DOHH2 (cell line): ENCODE measurements around the gene DCTPP1.

ENCODE experiments used
- H3F3A ChIP-seq: fragments of 200-600 bp; sonication (generic), shearing (Covaris generic); 2 replicates; pipeline ENCODE4 v1.6.0; 2016; ENCODE audit warnings: antibody characterized with exemption, mild to moderate bottlenecking; ENCODE audit not compliant: control insufficient read depth, insufficient read depth
- H3K27ac ChIP-seq: fragments of 200-600 bp; sonication (generic); 2 replicates; pipeline ENCODE4 v1.5.1; 2014; ENCODE audit warnings: low read depth, mild to moderate bottlenecking, low read length, moderate library complexity
- H3K27me3 ChIP-seq: fragments of 200-600 bp; sonication (generic); 2 replicates; pipeline ENCODE4 v1.6.1; 2014; ENCODE audit warnings: mild to moderate bottlenecking, low read length, mixed read lengths; ENCODE audit not compliant: control insufficient read depth
- H3K36me3 ChIP-seq: fragments of 200-600 bp; sonication (generic); 2 replicates; pipeline ENCODE4 v1.6.1; 2014; ENCODE audit warnings: mild to moderate bottlenecking, low read length, moderate library complexity, mixed read lengths; ENCODE audit not compliant: control insufficient read depth
- H3K4me1 ChIP-seq: fragments of 200-600 bp; sonication (generic); 2 replicates; pipeline ENCODE4 v1.6.1; 2014; ENCODE audit warnings: mild to moderate bottlenecking, low read length, mixed read lengths; ENCODE audit not compliant: control insufficient read depth
- H3K4me2 ChIP-seq: fragments of 200-600 bp; sonication (generic); 2 replicates; pipeline ENCODE4 v1.6.0; 2014; ENCODE audit warnings: mild to moderate bottlenecking, low read length, moderate library complexity
- H3K4me3 ChIP-seq: fragments of 200-600 bp; sonication (generic); 2 replicates; pipeline ENCODE4 v1.5.1; 2014; ENCODE audit warnings: mild to moderate bottlenecking, low read length, mixed read lengths
- H3K79me2 ChIP-seq: fragments of 200-600 bp; sonication (generic); 2 replicates; pipeline ENCODE4 v1.6.1; 2014; ENCODE audit warnings: mild to moderate bottlenecking, low read length, mixed read lengths; ENCODE audit not compliant: control insufficient read depth
- H3K9me2 ChIP-seq: fragments of 200-600 bp; sonication (generic); replicated peaks from 2 replicates; pipeline ENCODE4 v1.6.1; 2014; ENCODE audit warnings: mild to moderate bottlenecking, low read length, mixed read lengths; ENCODE audit not compliant: control insufficient read depth
- H3K9me3 ChIP-seq: fragments of 200-600 bp; sonication (generic); 2 replicates; pipeline ENCODE4 v1.6.1; 2014; ENCODE audit warnings: antibody characterized with exemption, low read length, mixed read lengths; ENCODE audit not compliant: control insufficient read depth, insufficient read depth
- H4K20me1 ChIP-seq: fragments of 200-600 bp; sonication (generic); 2 replicates; pipeline ENCODE4 v1.6.0; 2014; ENCODE audit warnings: low read depth, mild to moderate bottlenecking, antibody characterized with exemption, low read length, moderate library complexity; ENCODE audit not compliant: control insufficient read depth, insufficient read depth
- EZH2phosphoT487 ChIP-seq: fragments of 200-600 bp; sonication (generic); IDR thresholded peaks from 2 replicates; pipeline ENCODE4 v1.6.1; 2017; ENCODE audit warnings: borderline replicate concordance, mild to moderate bottlenecking, antibody characterized with exemption, low read length, moderate library complexity, mixed read lengths
- TF ChIP-seq, protein P1 (sequence below): fragments of 200-600 bp; sonication (generic); IDR thresholded peaks from one replicate; pipeline ENCODE4 v1.5.1; 2014; ENCODE audit warnings: antibody characterized with exemption, mild to moderate bottlenecking, low read depth, low read length; ENCODE audit not compliant: poor library complexity, severe bottlenecking

DCTPP1 gene

DNA sequence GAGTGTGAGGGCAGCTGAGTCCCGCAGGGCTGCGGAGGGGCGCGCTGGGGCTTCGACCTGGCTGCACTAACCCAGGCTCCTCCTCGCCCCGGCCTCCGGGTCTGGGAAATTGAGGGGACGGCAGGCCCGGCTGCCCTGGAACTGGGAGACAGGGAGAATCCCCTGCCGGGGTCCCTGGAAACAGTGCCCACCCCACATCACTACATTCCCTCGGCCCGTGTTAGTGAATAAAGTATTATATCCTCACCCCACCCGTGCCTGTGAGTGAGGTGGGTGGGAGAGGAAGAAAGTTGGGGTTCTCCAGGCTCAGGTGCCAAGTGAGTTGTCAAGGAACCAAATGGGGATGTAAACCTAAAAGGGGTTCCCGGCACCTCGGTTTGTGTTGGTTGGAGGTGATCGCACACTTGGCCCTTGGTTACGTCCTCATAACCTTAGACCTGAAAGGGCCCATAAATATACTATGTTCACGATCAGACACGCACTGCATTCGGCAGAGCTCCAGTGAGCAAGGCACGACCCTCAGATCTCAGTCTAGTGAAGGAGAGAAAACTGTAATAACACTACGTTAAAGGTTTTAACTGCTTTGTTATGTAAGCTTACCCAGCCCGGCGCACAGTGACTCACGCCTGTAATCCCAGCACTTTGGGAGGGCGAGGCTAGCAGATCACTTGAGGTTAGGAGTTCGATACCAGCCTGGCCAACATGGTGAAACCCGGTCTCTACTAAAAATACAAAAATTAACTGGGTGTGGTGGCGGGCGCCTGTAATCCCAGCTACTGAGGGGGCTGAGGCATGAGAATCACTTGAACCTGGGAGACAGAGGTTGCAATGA, 11.3 kb downstream of the DCTPP1 start:
- TF ChIP-seq EZH2phosphoT487 = no peak
- TF ChIP-seq, protein P1, sequence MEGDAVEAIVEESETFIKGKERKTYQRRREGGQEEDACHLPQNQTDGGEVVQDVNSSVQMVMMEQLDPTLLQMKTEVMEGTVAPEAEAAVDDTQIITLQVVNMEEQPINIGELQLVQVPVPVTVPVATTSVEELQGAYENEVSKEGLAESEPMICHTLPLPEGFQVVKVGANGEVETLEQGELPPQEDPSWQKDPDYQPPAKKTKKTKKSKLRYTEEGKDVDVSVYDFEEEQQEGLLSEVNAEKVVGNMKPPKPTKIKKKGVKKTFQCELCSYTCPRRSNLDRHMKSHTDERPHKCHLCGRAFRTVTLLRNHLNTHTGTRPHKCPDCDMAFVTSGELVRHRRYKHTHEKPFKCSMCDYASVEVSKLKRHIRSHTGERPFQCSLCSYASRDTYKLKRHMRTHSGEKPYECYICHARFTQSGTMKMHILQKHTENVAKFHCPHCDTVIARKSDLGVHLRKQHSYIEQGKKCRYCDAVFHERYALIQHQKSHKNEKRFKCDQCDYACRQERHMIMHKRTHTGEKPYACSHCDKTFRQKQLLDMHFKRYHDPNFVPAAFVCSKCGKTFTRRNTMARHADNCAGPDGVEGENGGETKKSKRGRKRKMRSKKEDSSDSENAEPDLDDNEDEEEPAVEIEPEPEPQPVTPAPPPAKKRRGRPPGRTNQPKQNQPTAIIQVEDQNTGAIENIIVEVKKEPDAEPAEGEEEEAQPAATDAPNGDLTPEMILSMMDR = no peak
- no peaks in the 10 kb centered on the region for H3K9me2 ChIP-seq
- peak overlapping the region; percentile 66 for H3K4me2 ChIP-seq
- H3F3A ChIP-seq = peaks cover 31% of the 10 kb centered on the region
- H3K4me3 ChIP-seq = peak overlapping the region; percentile 73
- peak overlapping the region; percentile 29 for H3K27ac ChIP-seq
- no peaks in the 10 kb centered on the region for H4K20me1 ChIP-seq
- H3K4me1 ChIP-seq = peaks cover 17% of the 10 kb centered on the region
- no peaks in the 10 kb centered on the region for H3K27me3 ChIP-seq
- no peaks in the 10 kb centered on the region for H3K9me3 ChIP-seq
- H3K36me3 ChIP-seq = peaks cover 51% of the 10 kb centered on the region
- H3K79me2 ChIP-seq = peaks cover 28% of the 10 kb centered on the region

DNA sequence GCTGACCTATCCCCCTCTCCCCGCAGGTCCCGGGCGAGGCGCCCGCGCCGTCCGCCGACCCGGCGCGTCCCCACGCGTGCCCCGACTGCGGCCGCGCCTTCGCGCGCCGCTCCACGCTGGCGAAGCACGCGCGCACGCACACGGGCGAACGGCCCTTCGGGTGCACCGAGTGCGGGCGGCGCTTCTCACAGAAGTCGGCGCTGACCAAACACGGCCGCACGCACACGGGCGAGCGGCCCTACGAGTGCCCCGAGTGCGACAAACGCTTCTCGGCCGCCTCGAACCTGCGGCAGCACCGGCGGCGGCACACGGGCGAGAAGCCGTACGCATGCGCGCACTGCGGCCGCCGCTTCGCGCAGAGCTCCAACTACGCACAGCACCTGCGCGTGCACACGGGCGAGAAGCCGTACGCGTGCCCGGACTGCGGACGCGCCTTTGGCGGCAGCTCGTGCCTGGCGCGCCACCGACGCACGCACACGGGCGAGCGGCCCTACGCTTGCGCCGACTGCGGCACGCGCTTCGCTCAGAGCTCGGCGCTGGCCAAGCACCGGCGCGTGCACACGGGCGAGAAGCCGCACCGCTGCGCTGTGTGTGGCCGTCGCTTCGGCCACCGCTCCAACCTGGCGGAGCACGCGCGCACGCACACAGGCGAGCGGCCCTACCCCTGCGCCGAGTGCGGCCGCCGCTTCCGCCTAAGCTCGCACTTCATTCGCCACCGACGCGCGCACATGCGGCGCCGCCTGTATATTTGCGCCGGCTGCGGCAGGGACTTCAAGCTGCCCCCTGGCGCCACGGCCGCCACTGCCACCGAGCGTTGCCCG, 12.1 kb downstream of the DCTPP1 start:
- Histone ChIP-seq H3K4me3 (peak overlapping the region; percentile 73), H3K9me3 (no peaks in the 10 kb centered on the region), H3K79me2 (peaks cover 24% of the 10 kb centered on the region), H3K36me3 (peaks cover 54% of the 10 kb centered on the region), H3K4me2 (peak overlapping the region; percentile 66), H3K27ac (peak overlapping the region; percentile 29), H4K20me1 (no peaks in the 10 kb centered on the region), H3K9me2 (no peaks in the 10 kb centered on the region), H3K27me3 (no peaks in the 10 kb centered on the region), H3K4me1 (peaks cover 17% of the 10 kb centered on the region), H3F3A (peaks cover 36% of the 10 kb centered on the region)
- TF ChIP-seq, protein P1 = no peak
- TF ChIP-seq EZH2phosphoT487 = no peak

DNA sequence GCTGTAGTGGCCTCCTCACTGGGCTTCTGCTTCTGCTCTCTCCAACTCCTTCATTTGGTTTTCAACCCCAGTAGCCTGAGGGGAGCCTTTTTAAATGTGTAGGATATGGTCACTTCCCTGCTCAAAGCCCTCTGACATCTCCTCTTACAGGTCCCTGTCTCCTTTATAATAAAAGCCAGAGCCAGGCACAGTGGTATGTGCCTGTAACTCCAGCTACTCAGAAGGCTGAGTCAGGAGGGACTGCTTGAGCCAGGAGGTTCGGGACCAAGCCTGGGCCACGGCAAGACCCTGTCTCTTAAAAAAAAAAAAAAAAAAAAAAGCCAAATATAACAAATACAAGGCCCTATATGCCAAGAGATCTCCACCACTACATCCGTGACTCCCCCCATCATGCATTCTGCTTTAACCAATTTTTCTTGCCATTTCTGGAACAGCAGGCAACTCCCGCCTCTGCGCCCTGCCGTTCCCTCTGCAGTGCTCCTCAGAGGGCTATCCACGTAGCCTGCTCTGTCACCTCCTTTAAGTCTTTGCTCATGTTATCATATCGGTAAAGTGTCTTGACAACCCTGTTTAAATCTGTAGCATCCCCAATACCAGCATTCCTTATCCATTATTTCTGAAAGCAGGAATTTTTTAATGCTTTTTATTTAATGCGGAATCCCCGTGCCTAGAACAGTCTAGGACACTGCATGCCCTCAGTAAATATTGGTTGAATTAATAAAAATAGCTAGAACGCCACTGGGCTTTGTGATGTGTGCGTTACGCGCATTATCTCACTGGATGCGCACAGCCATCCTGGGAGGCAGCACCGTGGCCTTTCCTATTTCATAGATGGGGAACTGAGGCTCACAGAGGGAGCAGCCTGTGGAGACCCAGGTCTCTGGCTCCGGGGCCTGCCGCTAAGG, 13.0 kb downstream of the DCTPP1 start:
- Histone ChIP-seq H3K9me3 (no peaks in the 10 kb centered on the region), H4K20me1 (no peaks in the 10 kb centered on the region), H3K4me3 (peak overlapping the region; percentile 73), H3K4me1 (peaks cover 17% of the 10 kb centered on the region), H3K27ac (0 out of 2 replicates have a peak overlapping the region, but pooled peaks have one; percentile 16), H3K4me2 (peak overlapping the region; percentile 66), H3K9me2 (no peaks in the 10 kb centered on the region), H3K79me2 (peaks cover 26% of the 10 kb centered on the region), H3K36me3 (peaks cover 54% of the 10 kb centered on the region), H3F3A (peaks cover 37% of the 10 kb centered on the region), H3K27me3 (no peaks in the 10 kb centered on the region)
- TF ChIP-seq, protein P1 = no peak
- no peak for TF ChIP-seq EZH2phosphoT487
